WTC11 (cell line): ENCODE data around the gene ZNF507. TPM values are rescaled to one million over a fixed set of nuclear protein-coding genes. Genes with fewer than 3 reads are reported as not detected.

ENCODE experiments used
- ATAC-seq: fragments of 200-7000 bp; cut with Tn5 transposase; 2 replicates; pipeline ENCODE4 v1.10.0; 2021; ENCODE audit warnings: mild to moderate bottlenecking, moderate library complexity
- CTCF ChIA-PET: fragments of 300-600 bp; sonication (Branson Sonifier 250); formaldehyde crosslinking; loops from one replicate; lab custom pipeline; 2021; ENCODE audit warnings: antibody characterized with exemption; lab: Charles Lee
- POLR2A ChIA-PET: fragments of 350-600 bp; sonication (Branson Sonifier 250); formaldehyde crosslinking; loops from one replicate; lab custom pipeline; 2021; ENCODE audit warnings: antibody characterized with exemption; lab: Charles Lee
- DNase-seq: peaks from one replicate; pipeline ENCODE4 v3.0.0; 2021; ENCODE audit warnings: low spot score
- H3K27ac Mint-ChIP-seq: 2 replicates; pipeline ENCODE4 v1.8.0; 2021; ENCODE audit warnings: mixed read lengths
- H3K27me3 Mint-ChIP-seq: 2 replicates; pipeline ENCODE4 v1.8.0; 2021; ENCODE audit warnings: low read depth, mild to moderate bottlenecking, moderate library complexity, mixed read lengths
- H3K36me3 Mint-ChIP-seq: 2 replicates; pipeline ENCODE4 v1.8.0; 2021; ENCODE audit warnings: mixed read lengths
- H3K4me1 Mint-ChIP-seq: 2 replicates; pipeline ENCODE4 v1.8.0; 2022; ENCODE audit warnings: mixed read lengths
- H3K4me3 Mint-ChIP-seq: 2 replicates; pipeline ENCODE4 v1.8.0; 2021; ENCODE audit warnings: mild to moderate bottlenecking, moderate library complexity, mixed read lengths
- H3K9me3 Mint-ChIP-seq: 2 replicates; pipeline ENCODE4 v1.8.0; 2021; ENCODE audit warnings: mixed read lengths
- CBFB ChIP-seq: sonication (generic); formaldehyde crosslinking; IDR thresholded peaks from 2 replicates; pipeline ENCODE4 v1.8.1; 2022; ENCODE audit warnings: mild to moderate bottlenecking, low read depth, missing genetic modification reagents
- ETV6 ChIP-seq: sonication (generic); formaldehyde crosslinking; IDR thresholded peaks from 2 replicates; pipeline ENCODE4 v1.8.1; 2022; ENCODE audit warnings: mild to moderate bottlenecking, missing genetic modification reagents
- FOXJ3 ChIP-seq: sonication (generic); formaldehyde crosslinking; IDR thresholded peaks from 2 replicates; pipeline ENCODE4 v1.9.0; 2021; ENCODE audit warnings: missing genetic modification reagents, mild to moderate bottlenecking, borderline replicate concordance
- GABPB1 ChIP-seq: sonication (generic); formaldehyde crosslinking; IDR thresholded peaks from 2 replicates; pipeline ENCODE4 v1.8.1; 2023; ENCODE audit warnings: mild to moderate bottlenecking, missing genetic modification reagents
- JUN ChIP-seq: sonication (generic); formaldehyde crosslinking; IDR thresholded peaks from 2 replicates; pipeline ENCODE4 v1.8.0; 2023; ENCODE audit warnings: mild to moderate bottlenecking, missing genetic modification reagents
- NFATC4 ChIP-seq: fragments of 250-450 bp; sonication (Bioruptor Pico); IDR thresholded peaks from 2 replicates; pipeline ENCODE4 v1.9.0; 2021; ENCODE audit warnings: mild to moderate bottlenecking
- NFE2L1 ChIP-seq: sonication (generic); formaldehyde crosslinking; IDR thresholded peaks from 2 replicates; pipeline ENCODE4 v1.8.1; 2023; ENCODE audit warnings: missing genetic modification reagents
- OVOL2 ChIP-seq: fragments of 250-450 bp; sonication (Bioruptor Pico); IDR thresholded peaks from 2 replicates; pipeline ENCODE4 v1.9.0; 2021; ENCODE audit warnings: mild to moderate bottlenecking, borderline replicate concordance
- PRRX2 ChIP-seq: fragments of 250-450 bp; sonication (Bioruptor Pico); IDR thresholded peaks from 2 replicates; pipeline ENCODE4 v1.8.0; 2021; ENCODE audit warnings: mild to moderate bottlenecking
- SP1 ChIP-seq: sonication (generic); formaldehyde crosslinking; conservative IDR thresholded peaks from 2 replicates; pipeline ENCODE4 v1.8.1; 2022; ENCODE audit warnings: missing genetic modification reagents
- ZNF396 ChIP-seq: fragments of 250-450 bp; sonication (Bioruptor Pico); IDR thresholded peaks from 2 replicates; pipeline ENCODE4 v1.8.0; 2021; ENCODE audit warnings: mild to moderate bottlenecking, moderate library complexity, borderline replicate concordance
- total RNA-seq: library from RNA; stranded (reverse); gene quantifications from 3 replicates; pipeline ENCODE4 v1.2.3, GENCODE V29; 2021
- TF ChIP-seq, protein P1 (sequence below): sonication (generic); formaldehyde crosslinking; IDR thresholded peaks from 2 replicates; pipeline ENCODE4 v1.8.1; 2022; ENCODE audit warnings: low read depth, mild to moderate bottlenecking, moderate library complexity, missing genetic modification reagents, borderline replicate concordance
- TF ChIP-seq, protein P2 (sequence below): sonication (generic); formaldehyde crosslinking; IDR thresholded peaks from 2 replicates; pipeline ENCODE4 v1.8.1; 2023; ENCODE audit warnings: mild to moderate bottlenecking, missing genetic modification reagents, borderline replicate concordance
- TF ChIP-seq, protein P3 (sequence below): sonication (generic); formaldehyde crosslinking; IDR thresholded peaks from 2 replicates; pipeline ENCODE4 v1.8.0; 2022; ENCODE audit warnings: mild to moderate bottlenecking, missing genetic modification reagents
- TF ChIP-seq, protein P4 (sequence below): fragments of 250-450 bp; sonication (Bioruptor Pico); IDR thresholded peaks from 2 replicates; pipeline ENCODE4 v1.9.0; 2021; ENCODE audit warnings: moderate library complexity, mild to moderate bottlenecking, inconsistent platforms, borderline replicate concordance
- TF ChIP-seq, protein P5 (sequence below): fragments of 250-450 bp; sonication (Bioruptor Pico); IDR thresholded peaks from 2 replicates; pipeline ENCODE4 v2.1.2; 2022; ENCODE audit warnings: mild to moderate bottlenecking, moderate library complexity
- TF ChIP-seq, protein P6 (sequence below): fragments of 200-600 bp; IDR thresholded peaks from 2 replicates; pipeline ENCODE4 v1.8.0; 2022; ENCODE audit warnings: antibody characterized with exemption
- TF ChIP-seq, protein P7 (sequence below): sonication (generic); formaldehyde crosslinking; conservative IDR thresholded peaks from 2 replicates; pipeline ENCODE4 v1.8.1; 2022; ENCODE audit warnings: mild to moderate bottlenecking, missing genetic modification reagents

Gene ZNF507
- total RNA-seq, 1 experiment from 2014 or later: 27.6 TPM

DNA sequence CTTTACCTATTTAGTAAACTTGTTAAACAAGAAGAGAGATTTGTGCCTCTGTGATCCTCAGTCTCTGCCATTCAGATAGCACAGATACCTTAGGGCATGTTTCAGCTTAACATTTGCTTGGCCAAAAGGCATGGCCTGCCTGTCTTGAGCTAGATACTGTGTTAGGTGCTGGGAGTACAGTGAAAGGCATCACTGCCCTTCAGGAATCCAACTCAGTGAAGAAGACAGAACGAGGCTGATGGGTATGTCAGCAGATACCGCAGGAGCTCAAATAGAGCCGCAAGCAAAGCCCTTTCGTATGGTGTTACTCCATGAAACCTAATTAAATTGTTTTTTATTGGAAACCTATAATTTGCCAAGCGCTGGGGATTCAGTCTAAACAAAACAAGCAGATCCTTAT lies 12.9 kb downstream of the ZNF507 start:
- ATAC-seq: no peak
- Mint-ChIP-seq H3K4me3 (no peak overlapping the region), H3K36me3 (peaks cover 73% of the 10 kb centered on the region), H3K4me1 (no peaks in the 10 kb centered on the region), H3K27me3 (no peaks in the 10 kb centered on the region), H3K27ac (no peak overlapping the region), H3K9me3 (no peaks in the 10 kb centered on the region)
- ChIA-PET POLR2A (no interaction called here), CTCF (interaction anchor here (1.0 kb wide), 1 partner anchor 39 kb away, joined by 3 read pairs; no protein-coding TSS in a partner anchor)
- TF ChIP-seq, protein P1, sequence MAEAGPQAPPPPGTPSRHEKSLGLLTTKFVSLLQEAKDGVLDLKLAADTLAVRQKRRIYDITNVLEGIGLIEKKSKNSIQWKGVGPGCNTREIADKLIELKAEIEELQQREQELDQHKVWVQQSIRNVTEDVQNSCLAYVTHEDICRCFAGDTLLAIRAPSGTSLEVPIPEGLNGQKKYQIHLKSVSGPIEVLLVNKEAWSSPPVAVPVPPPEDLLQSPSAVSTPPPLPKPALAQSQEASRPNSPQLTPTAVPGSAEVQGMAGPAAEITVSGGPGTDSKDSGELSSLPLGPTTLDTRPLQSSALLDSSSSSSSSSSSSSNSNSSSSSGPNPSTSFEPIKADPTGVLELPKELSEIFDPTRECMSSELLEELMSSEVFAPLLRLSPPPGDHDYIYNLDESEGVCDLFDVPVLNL: no peak
- no peak for DNase-seq

DNA sequence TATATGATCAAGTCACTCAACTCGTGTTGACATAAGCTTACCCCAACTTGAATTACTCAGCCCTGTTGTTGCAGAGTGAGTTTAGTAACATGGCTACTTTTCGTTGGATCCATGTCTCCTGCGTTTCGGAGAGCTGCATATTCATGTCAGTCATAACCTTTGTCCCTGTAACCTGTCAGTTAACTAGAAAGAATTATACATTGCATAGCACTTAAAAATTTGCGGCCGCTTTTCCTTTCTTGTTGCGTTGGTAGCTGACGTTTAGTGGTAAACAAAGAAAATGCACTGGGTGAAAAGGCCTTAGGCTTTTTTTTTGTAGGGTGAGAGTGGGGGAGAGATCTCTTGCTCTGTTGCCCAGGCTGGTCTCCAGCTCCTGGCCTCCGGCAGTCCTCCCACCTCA lies 14.2 kb downstream of the ZNF507 start:
- ChIA-PET POLR2A (no interaction called here), CTCF (no interaction called here)
- Mint-ChIP-seq H3K27me3 (no peaks in the 10 kb centered on the region), H3K4me1 (no peaks in the 10 kb centered on the region), H3K4me3 (no peak overlapping the region), H3K27ac (no peak overlapping the region), H3K36me3 (peaks cover 60% of the 10 kb centered on the region), H3K9me3 (no peaks in the 10 kb centered on the region)
- ATAC-seq (no peak), DNase-seq (no peak)
- TF ChIP-seq NFE2L1 (CRISPR knock-in tag): no peak
- TF ChIP-seq, protein P2, sequence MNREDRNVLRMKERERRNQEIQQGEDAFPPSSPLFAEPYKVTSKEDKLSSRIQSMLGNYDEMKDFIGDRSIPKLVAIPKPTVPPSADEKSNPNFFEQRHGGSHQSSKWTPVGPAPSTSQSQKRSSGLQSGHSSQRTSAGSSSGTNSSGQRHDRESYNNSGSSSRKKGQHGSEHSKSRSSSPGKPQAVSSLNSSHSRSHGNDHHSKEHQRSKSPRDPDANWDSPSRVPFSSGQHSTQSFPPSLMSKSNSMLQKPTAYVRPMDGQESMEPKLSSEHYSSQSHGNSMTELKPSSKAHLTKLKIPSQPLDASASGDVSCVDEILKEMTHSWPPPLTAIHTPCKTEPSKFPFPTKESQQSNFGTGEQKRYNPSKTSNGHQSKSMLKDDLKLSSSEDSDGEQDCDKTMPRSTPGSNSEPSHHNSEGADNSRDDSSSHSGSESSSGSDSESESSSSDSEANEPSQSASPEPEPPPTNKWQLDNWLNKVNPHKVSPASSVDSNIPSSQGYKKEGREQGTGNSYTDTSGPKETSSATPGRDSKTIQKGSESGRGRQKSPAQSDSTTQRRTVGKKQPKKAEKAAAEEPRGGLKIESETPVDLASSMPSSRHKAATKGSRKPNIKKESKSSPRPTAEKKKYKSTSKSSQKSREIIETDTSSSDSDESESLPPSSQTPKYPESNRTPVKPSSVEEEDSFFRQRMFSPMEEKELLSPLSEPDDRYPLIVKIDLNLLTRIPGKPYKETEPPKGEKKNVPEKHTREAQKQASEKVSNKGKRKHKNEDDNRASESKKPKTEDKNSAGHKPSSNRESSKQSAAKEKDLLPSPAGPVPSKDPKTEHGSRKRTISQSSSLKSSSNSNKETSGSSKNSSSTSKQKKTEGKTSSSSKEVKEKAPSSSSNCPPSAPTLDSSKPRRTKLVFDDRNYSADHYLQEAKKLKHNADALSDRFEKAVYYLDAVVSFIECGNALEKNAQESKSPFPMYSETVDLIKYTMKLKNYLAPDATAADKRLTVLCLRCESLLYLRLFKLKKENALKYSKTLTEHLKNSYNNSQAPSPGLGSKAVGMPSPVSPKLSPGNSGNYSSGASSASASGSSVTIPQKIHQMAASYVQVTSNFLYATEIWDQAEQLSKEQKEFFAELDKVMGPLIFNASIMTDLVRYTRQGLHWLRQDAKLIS (CRISPR knock-in tag): no peak
- TF ChIP-seq ETV6 (CRISPR knock-in tag): no peak
- no peak for TF ChIP-seq PRRX2
- TF ChIP-seq, protein P3, sequence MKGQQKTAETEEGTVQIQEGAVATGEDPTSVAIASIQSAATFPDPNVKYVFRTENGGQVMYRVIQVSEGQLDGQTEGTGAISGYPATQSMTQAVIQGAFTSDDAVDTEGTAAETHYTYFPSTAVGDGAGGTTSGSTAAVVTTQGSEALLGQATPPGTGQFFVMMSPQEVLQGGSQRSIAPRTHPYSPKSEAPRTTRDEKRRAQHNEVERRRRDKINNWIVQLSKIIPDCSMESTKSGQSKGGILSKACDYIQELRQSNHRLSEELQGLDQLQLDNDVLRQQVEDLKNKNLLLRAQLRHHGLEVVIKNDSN: no peak

DNA sequence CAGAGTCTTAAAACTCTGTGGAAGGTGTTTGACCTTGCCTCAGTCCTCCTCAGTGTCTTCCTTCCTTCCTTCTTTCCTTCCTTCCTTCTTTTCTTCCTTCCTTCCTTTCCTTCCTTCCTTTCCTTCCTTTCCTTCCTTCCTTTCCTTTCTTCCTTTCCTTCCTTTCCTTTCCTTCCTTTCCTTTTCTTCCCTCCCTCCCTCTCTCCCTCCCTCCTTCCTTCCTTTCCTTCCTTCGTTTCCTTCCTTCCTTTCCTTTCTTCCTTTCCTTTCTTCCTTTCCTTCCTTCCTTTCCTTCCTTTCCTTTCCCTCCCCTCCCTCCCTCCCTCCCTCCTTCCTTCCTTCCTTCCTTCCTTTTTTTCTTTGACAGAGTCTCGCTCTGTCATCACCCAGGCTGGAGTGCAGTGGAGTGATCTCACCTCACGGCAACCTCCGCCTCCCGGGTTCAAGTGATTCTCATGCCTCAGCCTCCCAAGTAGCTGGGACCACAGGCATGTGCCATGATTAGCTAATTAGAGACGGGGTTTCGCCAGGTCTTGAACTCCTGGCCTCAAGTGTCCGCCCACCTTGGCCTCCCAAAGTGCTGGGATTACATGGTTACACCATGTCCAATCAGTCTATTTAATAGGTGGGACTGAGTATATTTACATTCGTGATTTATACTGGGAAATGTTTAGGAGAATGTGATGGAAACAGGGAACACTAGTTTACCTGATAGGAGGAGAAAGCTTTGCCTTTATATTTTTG lies 16.3 kb downstream of the ZNF507 start:
- ChIA-PET POLR2A (no interaction called here), CTCF (no interaction called here)
- Mint-ChIP-seq H3K27me3 (no peaks in the 10 kb centered on the region), H3K4me3 (no peak overlapping the region), H3K27ac (no peak overlapping the region), H3K36me3 (peaks cover 51% of the 10 kb centered on the region), H3K4me1 (no peaks in the 10 kb centered on the region), H3K9me3 (no peaks in the 10 kb centered on the region)
- TF ChIP-seq FOXJ3 (CRISPR knock-in tag) (no peak), CBFB (CRISPR knock-in tag) (no peak)
- DNase-seq (no peak), ATAC-seq (no peak)

DNA sequence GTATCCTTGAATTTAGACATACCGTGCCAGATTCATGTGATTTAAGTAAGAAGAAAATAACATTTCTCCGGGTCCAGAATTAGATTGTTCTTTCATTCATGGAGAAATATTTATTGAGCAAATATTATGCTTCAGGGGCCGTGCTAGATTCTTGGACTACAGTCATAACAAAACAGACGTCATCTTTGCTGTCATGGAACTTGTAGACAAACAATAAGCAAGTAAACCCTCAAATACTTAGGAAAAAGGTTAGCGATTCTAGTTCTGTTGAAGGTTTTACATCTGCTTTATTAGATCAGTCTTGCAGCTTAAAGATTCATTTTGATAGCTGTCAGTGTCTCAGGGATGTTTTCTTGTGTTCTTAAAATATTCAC lies 16.9 kb downstream of the ZNF507 start:
- ATAC-seq (no peak), DNase-seq (no peak)
- H3K27ac Mint-ChIP-seq: no peak overlapping the region
- H3K27me3 Mint-ChIP-seq: no peaks in the 10 kb centered on the region
- peaks cover 52% of the 10 kb centered on the region for H3K36me3 Mint-ChIP-seq
- no peaks in the 10 kb centered on the region for H3K4me1 Mint-ChIP-seq
- no peak overlapping the region for H3K4me3 Mint-ChIP-seq
- CTCF ChIA-PET: no interaction called here
- POLR2A ChIA-PET: no interaction called here
- no peaks in the 10 kb centered on the region for H3K9me3 Mint-ChIP-seq
- no peak for TF ChIP-seq PRRX2
- TF ChIP-seq OVOL2 (CRISPR knock-in tag): no peak
- TF ChIP-seq, protein P4, sequence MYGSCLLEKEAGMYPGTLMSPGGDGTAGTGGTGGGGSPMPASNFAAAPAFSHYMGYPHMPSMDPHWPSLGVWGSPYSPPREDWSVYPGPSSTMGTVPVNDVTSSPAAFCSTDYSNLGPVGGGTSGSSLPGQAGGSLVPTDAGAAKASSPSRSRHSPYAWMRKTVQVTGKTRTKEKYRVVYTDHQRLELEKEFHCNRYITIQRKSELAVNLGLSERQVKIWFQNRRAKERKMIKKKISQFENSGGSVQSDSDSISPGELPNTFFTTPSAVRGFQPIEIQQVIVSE (CRISPR knock-in tag): no peak
- no peak for TF ChIP-seq GABPB1
- TF ChIP-seq, protein P5, sequence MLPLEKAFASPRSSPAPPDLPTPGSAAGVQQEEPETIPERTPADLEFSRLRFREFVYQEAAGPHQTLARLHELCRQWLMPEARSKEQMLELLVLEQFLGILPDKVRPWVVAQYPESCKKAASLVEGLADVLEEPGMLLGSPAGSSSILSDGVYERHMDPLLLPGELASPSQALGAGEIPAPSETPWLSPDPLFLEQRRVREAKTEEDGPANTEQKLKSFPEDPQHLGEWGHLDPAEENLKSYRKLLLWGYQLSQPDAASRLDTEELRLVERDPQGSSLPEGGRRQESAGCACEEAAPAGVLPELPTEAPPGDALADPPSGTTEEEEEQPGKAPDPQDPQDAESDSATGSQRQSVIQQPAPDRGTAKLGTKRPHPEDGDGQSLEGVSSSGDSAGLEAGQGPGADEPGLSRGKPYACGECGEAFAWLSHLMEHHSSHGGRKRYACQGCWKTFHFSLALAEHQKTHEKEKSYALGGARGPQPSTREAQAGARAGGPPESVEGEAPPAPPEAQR (CRISPR knock-in tag): no peak
- TF ChIP-seq, protein P6, sequence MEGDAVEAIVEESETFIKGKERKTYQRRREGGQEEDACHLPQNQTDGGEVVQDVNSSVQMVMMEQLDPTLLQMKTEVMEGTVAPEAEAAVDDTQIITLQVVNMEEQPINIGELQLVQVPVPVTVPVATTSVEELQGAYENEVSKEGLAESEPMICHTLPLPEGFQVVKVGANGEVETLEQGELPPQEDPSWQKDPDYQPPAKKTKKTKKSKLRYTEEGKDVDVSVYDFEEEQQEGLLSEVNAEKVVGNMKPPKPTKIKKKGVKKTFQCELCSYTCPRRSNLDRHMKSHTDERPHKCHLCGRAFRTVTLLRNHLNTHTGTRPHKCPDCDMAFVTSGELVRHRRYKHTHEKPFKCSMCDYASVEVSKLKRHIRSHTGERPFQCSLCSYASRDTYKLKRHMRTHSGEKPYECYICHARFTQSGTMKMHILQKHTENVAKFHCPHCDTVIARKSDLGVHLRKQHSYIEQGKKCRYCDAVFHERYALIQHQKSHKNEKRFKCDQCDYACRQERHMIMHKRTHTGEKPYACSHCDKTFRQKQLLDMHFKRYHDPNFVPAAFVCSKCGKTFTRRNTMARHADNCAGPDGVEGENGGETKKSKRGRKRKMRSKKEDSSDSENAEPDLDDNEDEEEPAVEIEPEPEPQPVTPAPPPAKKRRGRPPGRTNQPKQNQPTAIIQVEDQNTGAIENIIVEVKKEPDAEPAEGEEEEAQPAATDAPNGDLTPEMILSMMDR: no peak
- TF ChIP-seq NFATC4 (CRISPR knock-in tag): no peak
- no peak for TF ChIP-seq JUN (CRISPR knock-in tag)
- no peak for TF ChIP-seq NFE2L1 (CRISPR knock-in tag)
- no peak for TF ChIP-seq SP1 (CRISPR knock-in tag)
- no peak for TF ChIP-seq ZNF396 (CRISPR knock-in tag)
- TF ChIP-seq, protein P7, sequence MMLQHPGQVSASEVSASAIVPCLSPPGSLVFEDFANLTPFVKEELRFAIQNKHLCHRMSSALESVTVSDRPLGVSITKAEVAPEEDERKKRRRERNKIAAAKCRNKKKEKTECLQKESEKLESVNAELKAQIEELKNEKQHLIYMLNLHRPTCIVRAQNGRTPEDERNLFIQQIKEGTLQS: no peak
